ENCODE data around the gene GAREM1.

Gene GAREM1

DNA sequence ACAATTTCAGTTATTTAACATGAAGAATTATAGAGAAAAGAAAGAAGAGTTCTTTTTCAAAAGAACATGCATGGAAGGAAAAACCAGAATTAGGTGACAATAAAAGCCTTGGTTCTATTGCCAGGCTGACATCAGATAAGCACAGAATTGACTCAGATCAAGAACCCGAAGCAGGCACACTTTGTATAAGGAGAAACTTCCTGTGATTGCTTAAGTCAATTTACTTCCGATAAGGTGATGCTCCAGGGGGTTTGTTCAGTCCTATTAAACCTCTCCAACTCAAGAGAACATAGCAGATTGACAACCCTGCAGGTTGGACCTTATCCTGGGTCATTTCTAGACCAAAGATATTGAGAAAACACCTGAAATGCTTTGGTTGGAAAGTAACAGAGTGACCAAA is 31.4 kb downstream of the GAREM1 start:
- no peak overlapping the region for H3K4me3 Mint-ChIP-seq
- H3K27ac Mint-ChIP-seq: no peak overlapping the region
- H3K27me3 Mint-ChIP-seq (ENCODE audit: low read depth, poor library complexity): peaks cover 3% of the 10 kb centered on the region
- H3K9me3 Mint-ChIP-seq: no peaks in the 10 kb centered on the region
- H3K36me3 Mint-ChIP-seq (ENCODE audit: low read depth): no peaks in the 10 kb centered on the region
- no peak for DNase-seq
- TF ChIP-seq, protein P1, sequence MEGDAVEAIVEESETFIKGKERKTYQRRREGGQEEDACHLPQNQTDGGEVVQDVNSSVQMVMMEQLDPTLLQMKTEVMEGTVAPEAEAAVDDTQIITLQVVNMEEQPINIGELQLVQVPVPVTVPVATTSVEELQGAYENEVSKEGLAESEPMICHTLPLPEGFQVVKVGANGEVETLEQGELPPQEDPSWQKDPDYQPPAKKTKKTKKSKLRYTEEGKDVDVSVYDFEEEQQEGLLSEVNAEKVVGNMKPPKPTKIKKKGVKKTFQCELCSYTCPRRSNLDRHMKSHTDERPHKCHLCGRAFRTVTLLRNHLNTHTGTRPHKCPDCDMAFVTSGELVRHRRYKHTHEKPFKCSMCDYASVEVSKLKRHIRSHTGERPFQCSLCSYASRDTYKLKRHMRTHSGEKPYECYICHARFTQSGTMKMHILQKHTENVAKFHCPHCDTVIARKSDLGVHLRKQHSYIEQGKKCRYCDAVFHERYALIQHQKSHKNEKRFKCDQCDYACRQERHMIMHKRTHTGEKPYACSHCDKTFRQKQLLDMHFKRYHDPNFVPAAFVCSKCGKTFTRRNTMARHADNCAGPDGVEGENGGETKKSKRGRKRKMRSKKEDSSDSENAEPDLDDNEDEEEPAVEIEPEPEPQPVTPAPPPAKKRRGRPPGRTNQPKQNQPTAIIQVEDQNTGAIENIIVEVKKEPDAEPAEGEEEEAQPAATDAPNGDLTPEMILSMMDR (IDR thresholded peaks at IDR 0.05): no peak
- peaks cover 32% of the 10 kb centered on the region for H3K4me1 Mint-ChIP-seq

DNA sequence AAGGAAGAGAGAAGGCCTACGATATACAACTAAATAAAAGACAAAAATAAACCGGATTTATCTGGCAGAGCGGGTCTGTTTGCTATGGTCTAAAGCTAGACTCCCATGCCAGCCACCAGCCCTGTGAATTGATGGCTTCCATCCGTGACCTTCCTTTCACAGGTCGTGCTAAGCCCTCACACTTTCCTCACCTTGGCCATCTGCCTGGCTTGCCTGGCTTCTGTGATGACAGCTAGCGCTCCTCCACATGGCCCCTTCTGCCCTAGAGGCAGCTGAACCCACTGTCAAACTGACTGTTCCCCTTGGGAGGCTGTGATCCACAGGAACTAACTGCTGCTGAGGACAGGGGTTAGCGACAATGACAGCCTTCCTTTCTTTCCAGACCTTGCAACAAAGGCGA is 32.5 kb downstream of the GAREM1 start:
- Mint-ChIP-seq H3K27ac (no peak overlapping the region), H3K27me3 (ENCODE audit: low read depth, poor library complexity) (peaks cover 3% of the 10 kb centered on the region), H3K4me1 (peaks cover 32% of the 10 kb centered on the region), H3K36me3 (ENCODE audit: low read depth) (peaks cover under 1% of the 10 kb centered on the region), H3K9me3 (peaks cover 2% of the 10 kb centered on the region), H3K4me3 (no peak overlapping the region)
- TF ChIP-seq, protein P1 (IDR thresholded peaks at IDR 0.05): no peak
- peak; percentile 12 for DNase-seq

DNA sequence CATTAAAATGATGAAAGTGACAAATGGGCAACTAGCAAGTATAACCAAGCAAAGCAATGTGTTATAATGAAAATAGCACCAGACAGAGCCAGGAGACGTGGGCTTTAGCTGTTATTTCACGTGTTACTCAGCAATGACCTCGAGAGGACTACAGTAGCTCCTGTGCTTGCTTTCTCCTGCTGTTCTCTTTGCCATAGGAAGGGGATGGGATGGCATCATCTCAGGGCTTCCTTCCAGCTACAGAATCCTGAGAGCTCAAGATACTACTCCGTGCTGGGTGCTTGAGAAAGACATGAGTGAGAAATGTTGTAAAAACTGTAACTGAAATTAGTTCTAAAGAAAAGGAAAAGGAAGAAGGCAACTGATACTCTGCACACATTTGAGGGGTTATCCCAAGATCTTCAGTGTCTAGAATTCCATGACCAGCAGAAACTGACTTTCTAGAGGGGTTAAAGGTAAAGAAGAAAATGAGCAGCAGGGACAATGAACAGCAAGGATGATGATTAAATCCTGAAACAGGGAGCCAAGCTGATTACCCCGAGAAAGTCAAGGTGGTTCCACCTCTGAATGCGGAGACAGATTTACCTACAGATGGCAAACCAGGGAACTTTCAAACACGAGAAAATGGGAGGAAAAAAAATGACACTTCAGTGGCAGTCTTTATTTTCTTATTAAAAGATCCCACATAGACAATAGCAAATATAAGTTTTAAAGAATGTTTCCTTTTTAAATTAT is 33.4 kb downstream of the GAREM1 start:
- peaks cover 11% of the 10 kb centered on the region for H3K9me3 Mint-ChIP-seq
- no peak overlapping the region for H3K4me3 Mint-ChIP-seq
- TF ChIP-seq, protein P1 (IDR thresholded peaks at IDR 0.05): no peak

GRCh38 chr18:32435631-32436500 is 34.8 kb downstream of the GAREM1 start:
- peaks cover 17% of the 10 kb centered on the region for H3K36me3 Mint-ChIP-seq (ENCODE audit: low read depth)
- H3K4me3 Mint-ChIP-seq: no peak overlapping the region
- DNase-seq: no peak
- peaks cover 29% of the 10 kb centered on the region for H3K4me1 Mint-ChIP-seq
- peaks cover 3% of the 10 kb centered on the region for H3K27me3 Mint-ChIP-seq (ENCODE audit: low read depth, poor library complexity)
- TF ChIP-seq, protein P1 (IDR thresholded peaks at IDR 0.05): no peak
- H3K27ac Mint-ChIP-seq: peak overlapping the region; percentile 44
- H3K9me3 Mint-ChIP-seq: peaks cover 25% of the 10 kb centered on the region

More for the DNA sequence above, 33.4 kb downstream of the GAREM1 start:
- H3K27me3 Mint-ChIP-seq (ENCODE audit: low read depth, poor library complexity): peaks cover 3% of the 10 kb centered on the region
- no peak overlapping the region for H3K27ac Mint-ChIP-seq
- H3K36me3 Mint-ChIP-seq (ENCODE audit: low read depth): peaks cover 9% of the 10 kb centered on the region
- DNase-seq: no peak
- H3K4me1 Mint-ChIP-seq: peaks cover 32% of the 10 kb centered on the region

GRCh38 chr18:32431753-32432152 is 38.9 kb downstream of the GAREM1 start:
- DNase-seq: no peak
- TF ChIP-seq, protein P1 (IDR thresholded peaks at IDR 0.05): no peak
- H3K27me3 Mint-ChIP-seq (ENCODE audit: low read depth, poor library complexity): no peaks in the 10 kb centered on the region
- peaks cover 24% of the 10 kb centered on the region for H3K36me3 Mint-ChIP-seq (ENCODE audit: low read depth)
- H3K4me1 Mint-ChIP-seq: peaks cover 9% of the 10 kb centered on the region
- H3K9me3 Mint-ChIP-seq: peaks cover 32% of the 10 kb centered on the region
- no peak overlapping the region for H3K27ac Mint-ChIP-seq
- H3K4me3 Mint-ChIP-seq: no peak overlapping the region

All from nephron progenitor cell (in vitro differentiated cells).